HG03103 (cell line): ENCODE measurements around the gene CMTM7.

Source experiments
- ATAC-seq: cut with Tn5 transposase; IDR thresholded peaks from one replicate; pipeline ENCODE4 v1.9.1; 2021; ENCODE audit warnings: low read depth; ENCODE audit not compliant: unreplicated experiment

CMTM7 gene

DNA sequence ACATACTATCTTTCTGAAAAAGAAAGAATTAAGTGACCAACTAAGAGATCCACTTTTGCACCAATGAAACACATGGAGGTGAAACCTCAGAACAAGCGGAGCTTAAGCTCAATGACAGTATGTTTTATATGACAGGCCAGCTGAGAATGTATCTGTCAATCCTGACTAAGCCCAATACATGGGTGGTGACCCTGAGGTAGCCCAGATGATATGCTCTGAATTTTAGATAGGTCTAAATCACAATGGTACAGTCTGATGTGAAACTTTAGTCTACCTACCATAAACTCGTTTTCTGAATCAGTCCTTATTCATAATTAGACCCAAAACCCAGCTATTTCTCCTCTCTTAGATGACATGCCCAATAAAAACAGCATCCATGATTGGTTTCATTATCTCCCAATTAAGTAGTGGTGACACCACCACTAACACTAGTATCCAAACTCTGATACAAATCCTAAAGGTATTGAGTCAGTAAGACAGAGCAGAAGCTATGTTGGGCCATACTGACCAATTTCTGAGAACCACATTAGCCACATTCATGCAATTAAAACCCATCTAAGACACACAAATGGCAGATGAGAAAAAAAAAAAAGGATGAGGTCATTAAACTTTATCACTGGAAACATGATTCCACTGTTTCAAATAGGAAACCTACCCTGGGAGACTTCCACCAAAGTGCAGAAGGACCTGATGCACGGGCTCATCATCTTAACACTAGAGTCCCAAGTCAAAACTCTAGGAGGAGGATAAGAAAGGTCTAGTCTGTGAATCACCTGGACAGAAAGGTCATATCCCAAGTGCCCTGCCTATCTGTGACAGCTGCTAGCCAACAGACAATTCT lies 90.4 kb downstream of the CMTM7 start:
- no peak for ATAC-seq

DNA sequence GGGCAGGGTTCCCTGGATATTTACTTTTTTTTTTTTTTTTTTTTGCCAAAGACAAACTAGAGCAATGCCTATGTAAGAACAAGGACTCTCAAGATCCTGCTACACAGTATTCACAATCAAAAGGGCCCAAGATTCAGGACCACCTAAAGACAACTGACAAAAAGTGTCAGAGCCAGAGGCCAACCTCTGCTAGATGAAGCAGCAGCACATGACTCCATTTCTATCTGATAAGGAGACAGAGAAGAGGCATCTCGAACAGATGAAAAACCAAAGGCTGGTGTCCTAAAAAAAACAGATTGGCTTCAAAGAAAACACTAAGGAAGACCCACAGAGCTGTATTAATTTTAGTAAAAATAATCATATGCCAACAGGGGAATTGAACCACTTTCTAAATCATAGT lies 91.0 kb downstream of the CMTM7 start:
- ATAC-seq = no peak

DNA sequence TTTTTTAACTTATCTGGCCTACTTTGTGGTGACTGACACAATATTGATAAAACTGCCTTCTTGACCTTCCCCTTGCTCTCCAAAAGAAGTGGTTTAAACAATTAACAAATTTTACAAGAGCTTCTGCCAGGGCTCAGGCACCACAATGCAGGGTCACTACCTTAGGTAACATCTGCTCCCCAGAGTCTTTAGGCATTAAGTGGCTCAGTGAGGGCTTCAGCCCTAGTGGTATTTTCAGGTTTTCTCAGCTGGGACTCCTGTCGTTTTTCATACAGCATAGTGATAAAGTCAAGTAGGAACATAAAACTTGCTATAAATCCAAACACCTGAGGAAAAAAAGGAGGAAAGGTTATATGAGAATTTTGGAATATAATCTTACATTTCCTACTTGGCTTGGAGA lies 92.1 kb downstream of the CMTM7 start:
- no peak for ATAC-seq

DNA sequence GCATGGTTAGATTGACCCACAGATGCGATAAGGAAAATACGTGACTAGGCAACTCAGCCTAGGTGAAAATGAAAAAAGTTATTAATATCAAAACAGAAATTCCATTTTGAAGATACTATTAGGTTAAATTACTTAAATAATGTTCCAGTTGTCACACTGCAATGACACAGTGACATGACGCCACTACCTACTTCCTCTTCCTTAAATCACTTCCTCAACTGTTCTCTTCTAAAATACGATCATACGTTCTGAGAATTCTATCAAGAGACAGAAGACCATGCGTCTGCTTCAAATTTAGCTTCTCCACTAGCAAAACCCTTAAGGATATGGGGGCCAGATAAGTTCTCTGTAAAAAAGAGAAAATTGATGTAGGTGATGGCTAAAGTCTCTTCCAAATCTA lies 92.8 kb downstream of the CMTM7 start:
- no peak for ATAC-seq

DNA sequence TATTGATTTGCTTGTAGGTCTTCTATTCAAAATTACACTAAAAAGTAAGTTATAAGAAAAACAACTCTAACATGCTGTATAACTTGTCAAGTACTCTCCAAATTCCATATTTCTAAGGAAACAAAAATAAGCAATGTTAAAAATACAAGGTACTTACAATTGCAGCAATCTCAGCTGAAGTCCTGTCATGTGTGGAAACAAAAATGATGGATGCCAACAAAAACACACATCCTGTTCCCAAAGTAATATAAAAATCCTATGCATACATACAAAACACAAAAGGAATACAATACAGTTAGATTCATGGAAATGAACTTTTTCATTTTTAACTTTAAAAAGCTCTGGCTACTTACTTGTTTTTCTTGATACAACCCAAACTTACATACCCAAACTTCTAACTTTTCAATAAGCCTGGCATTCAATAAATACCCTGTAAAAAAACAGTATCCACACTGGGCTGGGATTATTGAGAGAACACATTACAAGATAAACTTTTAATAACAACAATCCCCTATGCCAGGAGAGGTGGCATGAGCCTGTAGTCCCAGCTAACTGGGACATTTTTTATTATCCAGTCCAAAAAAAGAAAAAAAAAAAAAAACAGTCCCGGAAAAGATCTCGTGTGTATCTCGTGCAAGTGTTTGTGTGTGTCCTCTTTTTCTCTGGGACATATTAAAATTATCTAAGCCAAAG lies 96.3 kb downstream of the CMTM7 start:
- ATAC-seq = no peak

DNA sequence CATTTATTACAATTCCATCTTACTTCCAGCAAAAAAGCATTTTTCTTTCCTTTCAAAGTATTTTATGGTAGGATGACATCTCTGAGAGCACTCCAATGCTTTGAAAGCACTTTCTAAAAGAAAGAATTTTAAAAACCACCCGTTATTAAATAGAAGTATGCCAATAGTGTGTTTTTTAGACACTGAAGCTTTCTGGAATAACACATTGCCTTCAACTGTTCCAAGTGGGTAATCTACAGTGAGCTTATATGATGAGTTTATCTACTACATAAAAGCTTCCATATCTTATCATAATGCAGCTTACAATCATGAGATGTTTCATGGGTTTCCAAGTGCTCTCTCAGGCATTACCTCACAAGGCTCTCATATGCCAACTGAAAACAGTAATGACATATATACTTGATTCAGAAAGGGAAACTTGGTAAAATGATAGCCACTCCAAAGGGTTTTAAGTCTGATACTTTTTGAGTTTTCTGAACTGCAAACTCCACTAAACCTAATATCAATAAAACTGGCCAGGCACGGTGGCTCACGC lies 96.9 kb downstream of the CMTM7 start:
- no peak for ATAC-seq

DNA sequence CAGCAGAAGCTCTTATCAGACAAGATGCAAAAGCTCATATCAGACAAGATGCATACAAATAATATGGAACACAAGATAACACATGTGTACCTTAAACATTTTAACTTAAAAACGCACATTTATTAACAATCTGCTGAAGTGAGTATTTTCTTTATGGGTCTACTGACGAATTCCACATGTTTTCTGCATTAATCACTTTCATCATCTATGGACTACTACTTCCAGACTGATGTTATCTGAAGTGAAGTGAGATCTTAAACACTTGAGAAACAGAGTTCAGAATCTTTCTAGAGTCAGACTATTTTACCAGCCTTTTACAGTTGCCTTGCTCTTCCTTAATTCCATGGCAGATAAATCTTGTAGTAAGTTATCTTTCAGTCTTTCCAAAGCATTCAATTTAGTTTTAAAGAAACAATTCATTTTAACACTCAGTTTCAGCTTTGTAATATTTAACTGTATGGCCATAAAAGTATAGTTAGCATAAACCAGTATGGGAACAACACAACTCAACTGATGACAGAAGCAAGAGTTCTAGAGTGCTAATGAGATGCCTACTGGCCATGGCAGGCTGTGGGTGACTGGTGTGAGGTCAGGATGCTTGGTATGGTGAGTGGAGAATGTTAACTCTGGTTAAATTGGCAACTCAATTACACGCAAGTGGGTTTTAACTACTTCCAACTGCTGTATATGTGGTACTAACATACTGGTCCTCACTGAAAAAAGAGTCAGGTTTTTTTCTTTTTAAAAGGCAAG lies 101.2 kb downstream of the CMTM7 start:
- no peak for ATAC-seq

DNA sequence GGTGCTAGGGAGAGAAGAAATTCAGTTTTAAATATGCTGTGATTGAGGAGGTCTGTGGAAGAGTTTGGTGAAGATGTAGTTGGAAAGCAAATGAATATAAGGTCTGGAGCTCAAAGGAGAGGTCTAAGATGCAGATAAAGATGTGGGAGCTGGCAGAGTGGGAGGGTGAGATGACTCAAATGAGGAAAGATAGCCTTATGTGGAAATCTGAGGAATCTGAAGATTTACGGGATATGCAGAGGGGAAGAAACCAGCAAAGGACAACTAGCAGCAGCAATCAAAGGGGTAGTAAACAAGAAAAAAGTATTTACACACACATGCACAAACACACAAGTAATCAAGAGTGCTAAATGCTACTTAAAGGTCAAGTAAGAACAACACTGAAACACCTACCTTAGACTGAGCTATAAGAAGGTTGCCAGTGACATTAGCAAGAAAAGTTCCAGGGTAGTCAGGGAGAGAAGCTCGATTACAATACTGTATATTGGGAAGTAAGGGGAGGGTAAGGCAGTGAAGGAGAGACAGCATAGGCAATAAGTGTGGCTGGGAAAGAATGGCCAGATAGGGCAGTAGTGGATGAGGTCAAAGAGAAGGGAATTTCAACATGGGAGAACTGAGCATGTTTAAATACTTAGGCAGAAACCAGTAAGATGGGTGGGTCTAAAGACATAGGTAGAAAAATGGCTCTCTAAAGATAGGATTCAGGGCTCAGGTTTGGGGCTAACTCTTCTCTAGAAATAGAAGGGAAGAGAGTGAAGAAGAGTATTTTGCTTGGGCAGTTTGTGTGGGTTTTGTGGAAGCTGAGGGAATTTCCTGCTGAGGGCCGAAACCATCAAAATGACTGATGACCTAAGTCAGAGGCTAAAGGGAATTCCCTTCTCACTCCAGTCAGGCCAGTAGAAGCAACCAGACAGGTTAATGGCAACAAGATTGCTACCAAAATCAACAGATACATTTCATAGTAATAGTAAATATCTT lies 102.1 kb downstream of the CMTM7 start:
- ATAC-seq = peak; percentile 56

DNA sequence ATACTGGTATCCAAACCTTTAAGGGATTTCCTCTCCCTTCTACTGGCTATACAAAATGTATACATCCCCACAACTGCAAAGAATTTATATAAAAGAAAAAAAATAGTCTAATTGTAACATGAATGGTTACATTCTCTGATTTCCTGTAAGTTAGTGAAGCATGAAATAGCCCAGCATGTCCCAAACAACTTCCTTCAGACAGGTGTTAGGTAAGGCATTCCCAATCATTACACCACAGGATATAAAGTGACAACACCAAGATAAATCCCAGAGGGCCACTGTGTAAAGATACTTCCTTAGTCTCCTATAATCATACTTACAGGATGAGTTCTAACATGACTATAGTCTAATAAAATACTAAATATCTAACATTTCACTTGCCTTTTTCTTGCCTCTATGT lies 103.4 kb downstream of the CMTM7 start:
- ATAC-seq = no peak

DNA sequence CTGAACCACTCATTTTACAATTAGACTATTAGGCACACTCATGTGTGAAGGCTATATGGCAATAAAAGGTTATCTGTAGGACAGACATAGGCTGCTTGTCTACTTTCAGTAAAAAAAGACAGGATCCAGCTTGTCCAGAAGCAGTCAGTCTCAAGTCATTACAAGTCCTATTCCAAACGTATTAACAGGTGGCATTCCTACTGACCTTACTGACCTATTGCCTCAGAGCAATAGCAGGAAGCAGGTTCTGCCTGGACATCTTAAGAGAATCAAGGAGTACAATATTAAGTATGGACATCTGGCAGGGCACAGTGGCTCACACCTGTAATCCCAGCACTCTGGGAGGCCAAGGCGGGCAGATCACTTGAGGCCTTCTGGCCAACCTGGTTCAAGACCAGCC lies 104.0 kb downstream of the CMTM7 start:
- no peak for ATAC-seq

DNA sequence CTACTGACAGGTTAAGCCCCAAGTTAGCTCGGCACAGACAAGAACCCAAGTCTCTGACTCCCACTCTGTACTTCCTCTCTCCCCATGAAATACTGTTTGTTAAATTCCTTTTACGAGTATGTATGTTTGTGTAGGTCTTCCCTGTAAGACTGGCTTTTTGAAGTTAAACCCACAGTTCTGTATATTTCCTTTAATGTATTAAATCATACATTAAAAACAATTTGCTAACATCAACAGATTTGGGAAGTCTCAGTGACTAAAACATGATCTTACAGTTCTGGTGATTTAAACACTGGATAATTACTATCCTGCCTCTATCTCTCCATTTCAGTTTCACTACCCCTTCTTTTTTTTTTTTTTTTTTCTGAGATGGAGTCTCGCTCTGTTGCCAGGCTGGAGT lies 106.6 kb downstream of the CMTM7 start:
- no peak for ATAC-seq

DNA sequence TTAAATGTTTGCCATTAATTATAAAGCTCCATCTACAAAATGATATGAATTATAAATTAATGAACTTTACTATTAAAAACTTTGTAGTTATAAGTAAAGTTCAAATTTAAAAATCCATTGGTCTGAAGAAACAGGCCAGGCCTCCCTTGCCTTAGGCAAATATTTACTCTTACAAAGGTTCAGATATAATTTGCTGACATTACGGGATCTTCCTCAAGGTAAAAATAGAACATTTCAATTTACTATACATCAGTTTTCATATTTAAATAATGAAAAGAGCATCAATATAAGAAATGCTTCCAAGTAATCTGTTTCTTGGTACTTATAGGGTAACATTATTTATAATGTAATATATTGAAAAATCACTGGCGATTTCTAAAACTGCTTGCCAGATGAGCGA lies 107.3 kb downstream of the CMTM7 start:
- ATAC-seq = no peak

DNA sequence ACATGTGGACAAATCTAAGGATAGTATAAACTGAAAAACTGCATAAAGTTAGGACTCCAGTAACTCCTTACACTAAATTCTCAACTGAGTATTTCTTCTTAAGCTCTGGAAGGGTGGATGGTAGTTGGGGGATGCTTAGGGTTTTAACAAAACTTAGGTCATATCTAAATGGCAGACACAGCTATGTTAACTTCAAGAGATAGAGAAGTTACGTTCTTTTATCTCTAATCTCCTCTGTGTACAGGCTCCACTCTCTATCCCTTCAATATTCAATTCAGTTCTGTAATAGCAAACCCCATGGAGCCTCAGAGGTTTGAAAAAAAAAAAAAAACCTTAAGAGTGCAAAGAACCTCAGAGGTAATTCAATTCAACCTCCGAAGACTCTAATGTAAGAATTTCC lies 107.9 kb downstream of the CMTM7 start:
- ATAC-seq = no peak

DNA sequence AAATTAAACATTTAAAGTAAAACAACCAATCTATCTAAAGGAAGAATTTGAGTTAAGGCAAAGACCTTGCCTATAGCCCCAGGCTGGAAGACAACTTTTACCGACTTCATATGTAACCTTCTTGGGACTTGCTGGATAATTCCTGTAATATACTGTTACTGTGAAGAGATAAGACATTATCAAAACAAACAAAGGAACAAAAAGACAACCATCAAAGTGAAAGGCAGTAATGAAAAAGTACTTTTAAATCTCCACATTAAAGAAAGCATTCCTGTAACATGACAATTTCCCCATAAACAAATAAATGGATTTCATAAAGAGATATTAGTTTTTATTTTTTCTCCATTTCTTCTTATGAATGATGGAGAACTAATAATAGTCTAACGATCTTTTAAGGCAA lies 108.6 kb downstream of the CMTM7 start:
- no peak for ATAC-seq

DNA sequence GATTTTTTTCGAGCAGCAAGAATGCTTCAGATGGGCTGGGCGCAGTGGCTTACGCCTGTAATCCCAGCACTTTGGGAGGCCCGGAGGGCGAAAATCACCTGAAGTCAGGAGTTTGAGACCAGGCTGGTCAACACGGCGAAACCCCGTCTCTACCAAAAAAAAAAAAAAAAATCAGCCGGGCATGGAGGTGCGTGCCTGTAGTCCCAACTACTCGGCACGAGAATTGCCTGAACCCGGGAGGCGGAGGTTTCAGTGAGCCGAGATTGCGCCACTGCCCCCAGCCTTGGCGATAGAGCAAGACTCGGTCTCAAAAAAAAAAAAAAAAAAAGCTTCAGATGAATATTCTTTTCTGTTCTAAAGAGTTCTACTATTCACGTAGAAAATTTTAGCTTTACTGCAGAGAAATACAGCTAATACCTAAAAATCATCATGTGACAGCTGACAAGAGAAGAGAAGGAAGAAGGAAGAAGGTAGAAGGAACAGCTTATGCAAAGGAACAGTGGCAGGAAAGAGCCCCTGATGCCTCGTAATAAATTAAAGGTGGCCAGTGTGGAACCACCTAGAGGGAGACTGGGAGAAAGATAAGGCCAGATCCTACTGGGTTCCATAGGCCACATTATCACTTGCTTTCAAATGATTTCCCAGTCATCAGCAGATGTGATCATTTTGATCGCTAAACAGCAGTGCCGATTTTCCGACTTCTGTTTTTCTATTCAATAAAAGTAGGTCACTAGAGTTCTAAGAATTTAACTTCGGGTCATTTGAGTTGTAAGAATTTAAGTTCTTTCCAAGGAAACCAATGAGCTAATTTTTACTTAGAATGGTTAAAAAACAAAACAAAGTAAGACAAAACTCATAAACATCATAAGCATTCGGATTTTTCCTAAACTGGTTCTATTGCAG lies 109.5 kb downstream of the CMTM7 start:
- no peak for ATAC-seq

DNA sequence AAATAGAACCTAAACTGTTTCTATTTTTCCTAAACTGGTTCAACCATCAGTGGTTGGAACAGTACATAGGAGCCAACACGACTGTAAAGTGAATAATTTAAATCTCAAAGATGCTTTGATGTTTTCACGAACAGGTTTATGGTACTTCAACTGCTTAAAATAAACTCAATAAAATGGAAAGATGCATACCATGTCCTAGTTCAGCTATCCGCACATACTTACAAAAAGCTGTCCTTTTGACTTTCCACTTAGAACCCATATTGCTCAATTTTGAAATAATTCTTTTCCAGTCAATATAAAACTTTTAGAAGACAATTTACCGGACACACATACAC lies 110.1 kb downstream of the CMTM7 start:
- ATAC-seq = no peak

DNA sequence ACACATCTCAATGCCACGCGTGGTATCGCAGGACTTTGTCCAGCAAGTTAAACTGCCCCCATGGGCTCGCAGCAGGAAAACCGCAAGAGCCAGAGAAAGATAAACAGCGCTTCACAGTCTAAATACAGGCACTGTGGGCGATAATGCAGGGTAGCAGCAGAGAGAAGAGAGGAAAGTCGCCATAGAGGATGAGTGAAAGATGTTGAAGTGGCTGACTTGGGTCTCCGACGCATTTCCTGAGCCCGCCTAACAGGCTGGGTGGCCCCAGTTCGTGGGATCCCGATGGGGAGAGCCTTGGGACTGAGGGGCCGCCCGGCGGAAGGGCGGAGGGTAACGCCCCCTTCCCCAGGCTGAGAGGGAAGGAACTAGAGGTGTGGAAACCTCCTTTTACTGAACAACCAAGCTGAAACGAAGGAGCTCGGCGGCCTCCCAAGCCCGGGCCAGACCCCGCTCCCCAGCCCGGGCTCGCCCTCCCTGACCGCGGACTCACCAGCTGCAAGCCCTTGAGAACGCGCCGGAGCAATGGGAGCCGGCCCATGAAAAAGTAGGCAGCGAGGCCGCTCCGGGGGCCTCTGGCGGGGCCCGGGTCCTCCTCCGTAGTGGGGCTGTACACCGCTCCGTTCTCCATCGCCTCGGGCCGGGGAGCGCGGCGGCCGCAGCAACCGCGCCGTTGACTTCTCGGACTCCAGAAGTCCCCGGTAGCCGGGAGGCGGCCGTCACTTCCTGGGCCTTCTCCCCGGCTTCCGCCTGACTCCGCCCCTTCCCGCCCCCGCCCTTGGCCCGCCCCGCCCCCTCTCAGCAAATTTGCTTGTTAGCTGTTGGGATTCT lies 110.7 kb downstream of the CMTM7 start, which contains the start of gene CMTM6:
TSS of gene CMTM6 (minus strand) at position 735 of the 828 bp plus-strand sequence. CDS start at position 628, 107 bp downstream.
- peak; percentile 68 for ATAC-seq

DNA sequence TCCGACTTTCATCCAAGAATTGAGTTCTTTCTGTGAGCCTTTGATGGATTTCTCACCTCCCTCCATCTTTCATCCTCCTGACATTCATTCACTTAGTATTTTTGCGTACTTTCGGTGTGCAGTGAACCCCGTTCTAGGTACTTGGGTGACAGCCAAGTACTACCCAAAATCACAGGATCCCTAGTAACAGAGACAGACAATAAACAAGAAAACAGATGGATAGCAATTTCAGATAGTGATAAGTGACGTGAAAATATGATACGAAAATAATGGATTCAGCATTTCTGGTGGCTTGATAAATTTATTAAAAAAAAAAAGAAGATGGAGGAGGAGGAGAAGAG lies 111.3 kb downstream of the CMTM7 start:
- ATAC-seq = no peak
